ENCODE measurements around the gene TYMP.
A peak's percentile ranks its signal among the peaks of the same experiment; 100 is the strongest.

GRCh38 chr22:50481440-50482106 lies 48.2 kb downstream of the TYMP start, which contains the start of gene ADM2:
- TF ChIP-seq GABPA (IDR thresholded peaks at IDR 0.05; ENCODE audit: borderline replicate concordance, insufficient read depth, low read length) (0 out of 2 replicates have a peak, but pooled peaks have one; percentile 46), POLR2A (IDR thresholded peaks at IDR 0.05; ENCODE audit: control extremely low read depth in 1 of 2, low read depth in 2 of 2, low read length in 2 of 2) (no peak; a peak in 1 of 3 replicates), CHD2 (IDR thresholded peaks at IDR 0.05; ENCODE audit: low read length) (no peak), PHF8 (conservative IDR thresholded peaks at IDR 0.05; ENCODE audit: low read depth, low read length) (0 out of 2 replicates have a peak, but pooled peaks have one; percentile 42), RAD21 (IDR thresholded peaks at IDR 0.05 in 1 of 2, conservative IDR thresholded peaks at IDR 0.05 in 1 of 2; ENCODE audit: low read depth in 2 of 2, low read length in 2 of 2) (no peak), TCF12 (IDR thresholded peaks at IDR 0.05; ENCODE audit: low read depth, low read length) (no peak)
- TF ChIP-seq, protein P1, sequence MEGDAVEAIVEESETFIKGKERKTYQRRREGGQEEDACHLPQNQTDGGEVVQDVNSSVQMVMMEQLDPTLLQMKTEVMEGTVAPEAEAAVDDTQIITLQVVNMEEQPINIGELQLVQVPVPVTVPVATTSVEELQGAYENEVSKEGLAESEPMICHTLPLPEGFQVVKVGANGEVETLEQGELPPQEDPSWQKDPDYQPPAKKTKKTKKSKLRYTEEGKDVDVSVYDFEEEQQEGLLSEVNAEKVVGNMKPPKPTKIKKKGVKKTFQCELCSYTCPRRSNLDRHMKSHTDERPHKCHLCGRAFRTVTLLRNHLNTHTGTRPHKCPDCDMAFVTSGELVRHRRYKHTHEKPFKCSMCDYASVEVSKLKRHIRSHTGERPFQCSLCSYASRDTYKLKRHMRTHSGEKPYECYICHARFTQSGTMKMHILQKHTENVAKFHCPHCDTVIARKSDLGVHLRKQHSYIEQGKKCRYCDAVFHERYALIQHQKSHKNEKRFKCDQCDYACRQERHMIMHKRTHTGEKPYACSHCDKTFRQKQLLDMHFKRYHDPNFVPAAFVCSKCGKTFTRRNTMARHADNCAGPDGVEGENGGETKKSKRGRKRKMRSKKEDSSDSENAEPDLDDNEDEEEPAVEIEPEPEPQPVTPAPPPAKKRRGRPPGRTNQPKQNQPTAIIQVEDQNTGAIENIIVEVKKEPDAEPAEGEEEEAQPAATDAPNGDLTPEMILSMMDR (IDR thresholded peaks at IDR 0.05; ENCODE audit: control extremely low read depth in 1 of 3, insufficient read depth in 1 of 3, low read depth in 1 of 3, low read length in 3 of 3) = no peak
- TF ChIP-seq, protein P2, sequence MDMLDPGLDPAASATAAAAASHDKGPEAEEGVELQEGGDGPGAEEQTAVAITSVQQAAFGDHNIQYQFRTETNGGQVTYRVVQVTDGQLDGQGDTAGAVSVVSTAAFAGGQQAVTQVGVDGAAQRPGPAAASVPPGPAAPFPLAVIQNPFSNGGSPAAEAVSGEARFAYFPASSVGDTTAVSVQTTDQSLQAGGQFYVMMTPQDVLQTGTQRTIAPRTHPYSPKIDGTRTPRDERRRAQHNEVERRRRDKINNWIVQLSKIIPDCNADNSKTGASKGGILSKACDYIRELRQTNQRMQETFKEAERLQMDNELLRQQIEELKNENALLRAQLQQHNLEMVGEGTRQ (IDR thresholded peaks at IDR 0.05; ENCODE audit: low read length) = no peak
